22Rv1 (cell line): ENCODE results near the gene WNT2B.

Experiments used
- CTCF ChIP-seq: fragments of 450-650 bp; IDR thresholded peaks from 2 replicates; pipeline ENCODE4 v1.5.1; 2017; ENCODE audit warnings: mild to moderate bottlenecking
- ZFX ChIP-seq: fragments of 450-650 bp; IDR thresholded peaks from 2 replicates; pipeline ENCODE4 v1.6.1; 2017; ENCODE audit warnings: antibody characterized with exemption, borderline replicate concordance

GRCh38 chr1:112557385-112557784 is 48.6 kb downstream of the WNT2B start:
- no peak for TF ChIP-seq CTCF
- no peak for TF ChIP-seq ZFX
